ENCODE results near the gene PSMD6.

PSMD6 gene

GRCh38 chr3:63972196-63972595 is 51.1 kb downstream of the PSMD6 start:
- Histone ChIP-seq H3K9me2 (replicated peaks; ENCODE audit: low read depth, low read length) (no peaks in the 10 kb centered on the region), H3F3A (ENCODE audit: low read depth) (peaks cover 16% of the 10 kb centered on the region), H3K4me2 (ENCODE audit: low read depth, low read length, poor library complexity, severe bottlenecking) (peak overlapping the region; percentile 36), H3K4me1 (ENCODE audit: insufficient read depth, low read length, poor library complexity, severe bottlenecking) (peaks cover 62% of the 10 kb centered on the region), H3K79me2 (ENCODE audit: insufficient read depth, low read length) (peaks cover 84% of the 10 kb centered on the region), H2AFZ (ENCODE audit: low read length) (no peak overlapping the region), H3K27me3 (ENCODE audit: insufficient read depth, low read length, poor library complexity, severe bottlenecking) (no peaks in the 10 kb centered on the region), H3K9ac (ENCODE audit: low read depth, low read length, poor library complexity, severe bottlenecking) (no peak overlapping the region), H4K20me1 (ENCODE audit: insufficient read depth, low read length, poor library complexity, severe bottlenecking) (peaks cover 74% of the 10 kb centered on the region), H3K9me3 (ENCODE audit: insufficient read depth, low read depth, low read length) (no peaks in the 10 kb centered on the region), H3K36me3 (ENCODE audit: insufficient read depth, low read length) (peaks cover 11% of the 10 kb centered on the region; the same call in 1 of the 2 replicates), H3K4me3 (ENCODE audit: low read length, poor library complexity, severe bottlenecking) (no peak overlapping the region)
- TF ChIP-seq CTCF (conservative IDR thresholded peaks at IDR 0.05; ENCODE audit: low read length) (no peak), EZH2phosphoT487 (IDR thresholded peaks at IDR 0.05; ENCODE audit: borderline replicate concordance) (no peak)

GRCh38 chr3:63970631-63971475 is 52.4 kb downstream of the PSMD6 start:
- peaks cover 71% of the 10 kb centered on the region for H3K4me1 ChIP-seq (ENCODE audit: insufficient read depth, low read length, poor library complexity, severe bottlenecking)
- H3K4me3 ChIP-seq (ENCODE audit: low read length, poor library complexity, severe bottlenecking), result peak overlapping the region; percentile 82
- TF ChIP-seq EZH2phosphoT487 (IDR thresholded peaks at IDR 0.05; ENCODE audit: borderline replicate concordance), result no peak
- TF ChIP-seq CTCF (conservative IDR thresholded peaks at IDR 0.05; ENCODE audit: low read length), result no peak
- H3K9me2 ChIP-seq (replicated peaks; ENCODE audit: low read depth, low read length), result no peaks in the 10 kb centered on the region
- H3K79me2 ChIP-seq (ENCODE audit: insufficient read depth, low read length), result peaks cover 83% of the 10 kb centered on the region
- peaks cover 23% of the 10 kb centered on the region for H3F3A ChIP-seq (ENCODE audit: low read depth)
- H3K36me3 ChIP-seq (ENCODE audit: insufficient read depth, low read length), result peaks cover 11% of the 10 kb centered on the region; the same call in 1 of the 2 replicates
- H2AFZ ChIP-seq (ENCODE audit: low read length), result no peak overlapping the region
- H3K9ac ChIP-seq (ENCODE audit: low read depth, low read length, poor library complexity, severe bottlenecking), result peak overlapping the region; percentile 84
- no peaks in the 10 kb centered on the region for H3K27me3 ChIP-seq (ENCODE audit: insufficient read depth, low read length, poor library complexity, severe bottlenecking)
- peak overlapping the region; percentile 96 for H3K4me2 ChIP-seq (ENCODE audit: low read depth, low read length, poor library complexity, severe bottlenecking)
- peaks cover 64% of the 10 kb centered on the region for H4K20me1 ChIP-seq (ENCODE audit: insufficient read depth, low read length, poor library complexity, severe bottlenecking)
- H3K9me3 ChIP-seq (ENCODE audit: insufficient read depth, low read depth, low read length), result no peaks in the 10 kb centered on the region

- Histone ChIP-seq H3K4me1 (ENCODE audit: insufficient read depth, low read length, poor library complexity, severe bottlenecking) (peaks cover 63% of the 10 kb centered on the region), H3K79me2 (ENCODE audit: insufficient read depth, low read length) (peaks cover 83% of the 10 kb centered on the region), H3K4me2 (ENCODE audit: low read depth, low read length, poor library complexity, severe bottlenecking) (peak overlapping the region; percentile 96)
Observed at GRCh38 chr3:63969876-63970275, 53.4 kb downstream of the PSMD6 start.

More at GRCh38 chr3:63969876-63970275, 53.4 kb downstream of the PSMD6 start:
- Histone ChIP-seq H3K9me2 (replicated peaks; ENCODE audit: low read depth, low read length) (no peaks in the 10 kb centered on the region), H3K4me3 (ENCODE audit: low read length, poor library complexity, severe bottlenecking) (peak overlapping the region; percentile 82), H3K9me3 (ENCODE audit: insufficient read depth, low read depth, low read length) (no peaks in the 10 kb centered on the region), H3K9ac (ENCODE audit: low read depth, low read length, poor library complexity, severe bottlenecking) (peak overlapping the region; percentile 84), H2AFZ (ENCODE audit: low read length) (no peak overlapping the region), H3K27me3 (ENCODE audit: insufficient read depth, low read length, poor library complexity, severe bottlenecking) (no peaks in the 10 kb centered on the region), H4K20me1 (ENCODE audit: insufficient read depth, low read length, poor library complexity, severe bottlenecking) (peaks cover 54% of the 10 kb centered on the region), H3K36me3 (ENCODE audit: insufficient read depth, low read length) (peaks cover 11% of the 10 kb centered on the region; the same call in 1 of the 2 replicates), H3F3A (ENCODE audit: low read depth) (peaks cover 23% of the 10 kb centered on the region)
- TF ChIP-seq CTCF (conservative IDR thresholded peaks at IDR 0.05; ENCODE audit: low read length) (no peak), EZH2phosphoT487 (IDR thresholded peaks at IDR 0.05; ENCODE audit: borderline replicate concordance) (no peak)
